Hindlimb muscle (tissue), 1 donor: Measurements from ENCODE around the gene DIAPH3. TPM values are rescaled to one million over a fixed set of nuclear protein-coding genes. Genes with fewer than 3 reads are reported as not detected.

Experiments used
- DNase-seq: peaks from one replicate; pipeline ENCODE4 v3.0.0-alpha.2; 2013
- polyA plus RNA-seq: library from polyadenylated mRNA; unstranded; fragments of 120-200 nt; gene quantifications from one replicate; pipeline ENCODE4 v1.2.1, GENCODE V29; 2013; ENCODE audit not compliant: insufficient read length

DIAPH3 gene
- polyA plus RNA-seq, 1 donor: 6.3 TPM

DNA sequence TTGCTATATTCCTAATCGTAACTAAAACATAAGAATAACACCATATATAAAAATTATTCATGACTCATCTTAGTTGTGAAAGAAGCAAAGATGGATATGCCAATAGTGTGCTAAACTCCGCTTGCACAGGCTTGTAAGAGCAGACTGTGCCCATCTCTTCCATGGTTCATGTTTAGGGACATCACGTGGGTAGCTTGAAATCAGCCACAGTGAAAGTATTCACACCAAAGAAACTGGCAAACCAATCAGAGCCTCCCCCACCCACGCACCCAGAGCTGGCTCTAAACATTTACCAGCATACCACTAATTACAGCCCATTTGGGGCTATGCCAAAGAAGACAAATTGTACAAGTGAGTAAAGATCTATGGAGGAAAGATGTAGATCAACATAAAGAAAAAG, 147.5 kb downstream of the DIAPH3 start:
- DNase-seq: no peak

DNA sequence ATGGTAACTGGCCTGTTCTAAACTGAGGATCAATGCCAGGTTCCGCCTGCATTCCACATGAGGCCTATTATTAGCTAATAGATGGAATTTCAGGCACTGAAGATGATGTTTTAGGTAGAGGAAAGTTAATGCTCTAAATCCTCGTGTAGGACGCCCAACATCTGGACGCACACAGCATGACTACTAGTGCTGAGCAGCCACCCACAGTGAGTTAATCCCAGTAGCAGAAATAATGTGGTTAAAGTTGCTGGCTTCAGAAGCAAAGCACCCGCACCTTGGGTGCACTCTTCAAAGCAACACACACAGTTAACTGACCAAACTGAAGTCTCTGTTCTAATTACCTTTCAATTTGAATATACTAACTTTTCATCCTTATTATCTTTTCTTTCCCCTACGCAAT, 150.6 kb downstream of the DIAPH3 start:
- DNase-seq: no peak

DNA sequence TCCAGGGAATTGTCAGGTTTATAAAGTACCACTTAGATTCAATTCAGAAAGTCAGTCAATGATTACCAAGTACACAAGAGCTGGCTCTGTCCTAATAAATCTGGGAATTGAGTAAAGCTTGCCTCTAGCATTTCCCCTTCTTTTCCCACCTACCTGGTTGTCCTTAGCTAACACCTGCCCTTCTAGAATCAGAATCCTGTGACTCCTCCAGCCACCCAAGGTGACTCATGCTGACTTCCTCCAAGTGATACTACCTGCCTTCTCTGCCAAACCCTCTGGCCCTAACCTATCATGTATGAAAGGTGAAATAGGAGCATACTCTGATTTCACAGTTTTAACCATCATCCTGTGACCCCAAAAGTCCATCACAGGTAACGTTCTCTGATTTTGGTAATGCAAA, 151.2 kb downstream of the DIAPH3 start:
- DNase-seq: no peak

DNA sequence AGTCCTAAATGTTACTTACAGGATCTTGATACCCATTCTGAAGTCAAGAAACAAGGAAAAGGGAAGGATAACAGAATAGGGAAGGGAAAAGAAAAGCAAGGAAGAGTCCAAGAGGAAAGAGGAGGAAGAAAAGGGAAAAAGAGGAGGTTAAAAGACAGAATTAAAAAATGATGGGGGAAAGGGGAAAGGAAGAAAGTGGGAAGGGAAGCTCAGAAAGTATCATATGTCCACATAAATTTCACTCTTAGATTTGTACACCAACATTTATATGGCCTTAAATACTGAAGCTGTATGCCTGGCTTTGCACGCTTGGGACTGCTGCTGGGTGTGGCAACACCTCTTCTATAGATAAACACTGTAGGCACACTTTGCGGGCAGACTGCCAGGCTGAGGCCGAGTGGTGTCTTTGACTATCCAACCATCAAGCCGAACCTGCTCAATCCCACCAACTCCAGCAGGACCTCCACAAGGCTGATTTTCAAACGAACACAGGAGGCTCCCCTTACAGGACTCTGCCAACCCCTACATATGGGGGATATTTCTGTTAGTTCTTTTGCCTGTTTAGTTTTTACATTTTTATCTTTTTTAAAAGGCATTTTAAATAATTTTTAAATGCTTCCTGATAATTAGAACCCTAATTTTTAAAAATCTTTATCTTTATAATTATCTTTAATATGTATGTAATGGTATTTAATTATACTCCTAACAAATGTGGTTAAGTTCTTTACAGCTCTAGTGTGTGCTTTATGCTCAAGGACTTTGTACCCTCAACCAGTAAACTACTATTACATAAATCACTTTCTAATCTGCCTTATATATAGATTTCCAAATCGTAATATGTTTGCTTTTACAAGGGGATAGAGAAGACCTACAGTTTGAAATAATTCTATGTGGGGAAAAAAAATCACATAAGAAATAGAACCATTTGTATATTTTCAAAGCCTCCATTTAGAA, 154.2 kb downstream of the DIAPH3 start:
- DNase-seq: no peak

DNA sequence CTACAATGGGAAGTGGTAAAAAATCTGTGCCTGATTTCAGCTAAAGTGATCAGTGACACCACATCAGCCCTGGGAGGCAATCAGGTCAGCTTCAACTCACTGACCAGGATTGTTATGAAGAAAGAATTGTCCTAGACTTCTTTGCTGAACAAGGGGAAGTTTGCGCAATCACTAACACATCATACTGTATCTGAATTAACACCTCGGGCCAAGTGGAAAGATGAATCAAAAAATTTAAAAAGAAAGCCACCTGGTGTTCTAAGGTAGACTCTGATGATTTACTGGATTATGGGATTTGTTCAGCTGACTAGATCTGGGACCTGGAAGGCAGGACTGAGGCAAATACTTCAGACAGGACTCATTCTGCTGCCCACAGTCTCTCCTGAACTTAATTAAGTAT, 161.8 kb downstream of the DIAPH3 start:
- no peak for DNase-seq

DNA sequence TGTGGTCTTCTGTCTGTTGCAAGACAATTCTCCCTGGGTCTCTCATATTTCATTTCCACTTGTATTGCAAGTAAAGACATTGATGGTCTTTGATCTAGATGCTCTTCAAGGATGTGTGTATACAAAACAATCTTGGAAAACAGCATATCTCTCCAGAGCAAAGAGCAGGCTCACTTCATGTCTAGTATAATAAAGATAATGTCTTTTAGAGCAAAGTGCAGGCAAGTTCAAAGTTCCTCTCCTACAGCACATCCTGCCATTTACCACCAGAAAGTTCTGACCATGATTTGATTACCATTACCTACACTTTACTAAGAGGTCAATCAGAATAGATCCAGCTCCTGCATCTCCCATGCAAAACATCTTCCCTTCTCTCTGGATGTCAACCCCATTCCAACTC, 162.8 kb downstream of the DIAPH3 start:
- DNase-seq: no peak

DNA sequence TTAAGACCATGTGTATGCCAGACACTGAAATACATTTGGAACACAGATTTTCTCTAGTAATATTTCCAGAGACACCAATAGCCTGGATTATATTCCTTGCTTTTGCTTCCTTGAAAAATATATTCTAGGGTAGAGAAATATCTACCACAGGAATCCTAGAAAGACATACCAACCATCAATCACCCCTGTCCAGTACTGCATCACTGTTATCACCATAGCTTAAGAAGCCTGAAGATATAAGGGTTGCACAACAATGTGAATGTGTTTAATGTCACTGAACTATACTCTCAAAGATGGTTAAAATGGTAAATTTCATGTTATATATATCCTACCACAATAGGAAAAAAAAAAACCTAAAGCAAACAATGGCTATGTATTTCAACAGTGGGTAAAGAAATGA, 163.6 kb downstream of the DIAPH3 start:
- DNase-seq: no peak

DNA sequence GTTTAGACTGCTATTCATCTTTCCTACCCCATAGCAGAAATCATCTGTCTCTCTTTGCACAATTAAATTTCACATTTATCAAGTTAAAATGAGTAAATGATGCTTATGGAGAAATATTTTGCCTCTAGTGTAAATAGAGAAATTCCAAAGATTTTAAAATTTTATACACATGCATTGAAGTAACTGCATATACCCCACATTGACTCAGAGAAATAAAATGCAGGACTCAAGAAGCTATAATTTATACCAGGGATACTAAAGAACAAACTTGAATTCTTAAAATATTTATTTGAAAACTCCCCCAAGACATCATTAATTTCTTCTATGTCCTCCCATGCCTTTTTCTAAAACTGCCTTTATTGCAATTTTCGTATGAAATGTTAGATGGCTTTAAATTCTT, 165.8 kb downstream of the DIAPH3 start:
- no peak for DNase-seq

DNA sequence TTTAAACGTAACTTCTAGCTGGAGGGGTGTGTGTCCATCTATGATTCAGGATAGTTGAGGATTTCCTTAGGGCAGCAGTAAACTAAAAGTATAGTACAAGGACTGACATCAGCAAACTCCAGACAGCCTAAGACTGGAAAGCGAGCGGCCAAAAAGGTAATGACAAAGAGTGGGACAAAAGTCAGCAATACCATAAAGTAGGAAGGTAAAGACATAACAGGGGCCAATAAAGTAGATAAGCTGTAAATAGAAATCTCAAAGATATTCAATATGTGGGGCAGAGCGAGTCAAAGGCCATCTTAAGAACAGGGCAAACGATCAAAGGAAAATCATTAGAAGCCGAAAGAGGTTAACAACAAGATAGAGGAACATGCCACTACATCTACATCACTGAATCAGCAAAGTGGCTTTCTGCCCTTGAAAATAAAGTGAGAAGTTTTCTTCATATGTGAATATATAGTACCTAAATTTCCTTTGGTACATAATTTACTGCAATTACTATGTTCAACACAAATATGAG, 167.2 kb downstream of the DIAPH3 start:
- DNase-seq: no peak

DNA sequence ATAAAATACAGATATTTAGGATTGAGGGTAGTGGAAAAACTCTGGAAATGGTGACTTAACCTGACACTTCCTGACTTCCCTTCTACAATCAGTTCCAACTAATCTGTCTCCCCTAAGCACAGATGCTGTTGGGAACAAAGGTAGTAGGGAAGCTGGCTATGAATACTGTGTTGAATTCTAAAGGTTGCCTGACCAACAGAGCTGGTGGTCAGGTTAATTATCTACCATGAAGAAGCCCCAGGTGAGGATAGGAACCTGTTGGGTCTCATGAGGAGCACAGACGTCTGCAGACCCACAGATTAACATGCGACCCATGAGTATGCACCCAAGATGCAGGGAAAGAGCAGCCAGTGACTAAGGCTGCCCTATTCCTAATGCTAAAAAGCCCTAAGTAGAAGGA, 172.3 kb downstream of the DIAPH3 start:
- DNase-seq: no peak

DNA sequence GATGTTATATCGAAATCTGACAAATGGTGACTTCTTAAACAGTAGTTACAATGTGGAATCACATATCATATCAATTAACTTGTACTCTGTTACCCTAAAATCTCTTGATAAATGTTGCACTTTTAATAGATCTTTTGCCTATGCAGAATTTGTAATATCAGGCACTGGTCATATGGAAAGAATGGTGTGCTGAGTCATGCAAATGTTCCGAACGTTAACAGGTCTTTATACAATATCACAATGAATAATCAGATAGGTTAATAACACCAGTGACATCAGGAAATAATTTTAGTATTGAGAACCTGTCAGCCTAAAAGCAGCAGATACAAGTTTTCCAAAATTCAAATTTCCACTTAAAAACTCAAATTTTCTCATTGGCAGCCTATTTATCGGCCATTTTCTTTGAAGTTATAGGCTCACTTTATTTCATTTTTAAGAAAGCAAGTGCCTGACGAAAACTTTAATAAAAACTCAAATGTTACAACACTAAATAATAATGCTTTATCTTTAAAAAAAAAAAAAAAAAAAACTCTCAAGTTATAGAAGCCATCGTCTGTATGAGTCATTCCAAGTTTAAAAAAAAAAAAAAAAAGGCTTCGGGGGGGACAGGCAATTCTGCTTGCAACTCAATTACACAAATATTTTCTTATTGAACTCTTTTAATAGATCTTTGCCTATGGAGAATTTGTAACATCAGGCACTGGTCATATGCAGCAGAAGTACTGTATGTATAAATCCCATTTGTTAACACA, 180.9 kb downstream of the DIAPH3 start:
- no peak for DNase-seq

DNA sequence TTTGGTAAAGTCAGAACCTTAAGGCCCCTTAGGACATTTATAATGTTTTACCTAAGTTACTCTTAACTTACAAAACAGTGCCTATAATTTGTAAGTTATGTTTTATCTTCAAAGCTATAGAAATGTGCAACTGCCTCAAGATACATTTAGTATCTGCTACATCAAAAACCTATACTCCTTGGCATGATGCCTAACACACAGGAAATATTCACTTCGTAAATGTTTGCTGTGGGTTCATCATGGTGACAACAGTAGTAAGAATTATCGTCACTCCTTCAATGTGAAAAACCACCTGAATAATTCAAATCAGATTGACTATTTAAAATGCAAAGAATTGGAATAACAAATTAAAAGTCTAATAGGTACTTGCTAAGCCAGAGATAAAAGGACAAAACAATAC, 184.1 kb downstream of the DIAPH3 start:
- DNase-seq: no peak

DNA sequence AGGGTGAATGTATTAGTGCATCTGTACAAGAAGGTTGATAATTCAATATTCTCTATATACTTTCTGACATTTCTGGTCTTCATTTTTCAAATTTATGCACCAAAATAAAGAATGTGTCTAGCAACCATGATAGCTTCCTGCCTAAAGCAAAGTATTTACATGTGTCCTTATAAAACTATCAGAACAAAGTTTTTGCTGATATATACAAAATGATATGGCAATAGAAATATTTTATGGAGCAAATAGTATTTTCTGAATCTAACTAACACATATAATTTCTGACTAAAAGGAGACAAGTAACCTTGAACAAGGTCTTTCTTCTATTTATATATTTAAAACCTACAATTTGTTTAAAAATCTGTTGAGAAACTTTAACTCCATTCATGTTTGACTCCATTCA, 184.9 kb downstream of the DIAPH3 start:
- no peak for DNase-seq

DNA sequence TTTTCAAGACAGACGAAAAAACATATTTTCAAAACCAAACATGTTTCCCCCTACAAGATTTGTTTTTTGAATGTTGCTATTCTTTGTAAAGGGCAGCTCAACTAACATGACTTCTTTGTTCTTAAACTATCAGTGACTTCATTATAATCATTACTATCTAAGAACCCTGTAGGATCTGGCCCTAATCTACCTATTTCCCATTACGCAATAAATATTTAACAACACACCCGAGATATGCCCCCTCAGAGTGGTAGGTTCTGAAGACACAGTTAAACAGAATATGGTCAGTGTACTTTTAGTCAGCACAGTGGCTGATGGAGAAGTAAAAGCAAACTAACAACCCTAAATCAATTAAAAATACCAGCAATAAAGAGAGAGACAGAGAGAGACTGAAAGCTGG, 186.9 kb downstream of the DIAPH3 start:
- DNase-seq: no peak

DNA sequence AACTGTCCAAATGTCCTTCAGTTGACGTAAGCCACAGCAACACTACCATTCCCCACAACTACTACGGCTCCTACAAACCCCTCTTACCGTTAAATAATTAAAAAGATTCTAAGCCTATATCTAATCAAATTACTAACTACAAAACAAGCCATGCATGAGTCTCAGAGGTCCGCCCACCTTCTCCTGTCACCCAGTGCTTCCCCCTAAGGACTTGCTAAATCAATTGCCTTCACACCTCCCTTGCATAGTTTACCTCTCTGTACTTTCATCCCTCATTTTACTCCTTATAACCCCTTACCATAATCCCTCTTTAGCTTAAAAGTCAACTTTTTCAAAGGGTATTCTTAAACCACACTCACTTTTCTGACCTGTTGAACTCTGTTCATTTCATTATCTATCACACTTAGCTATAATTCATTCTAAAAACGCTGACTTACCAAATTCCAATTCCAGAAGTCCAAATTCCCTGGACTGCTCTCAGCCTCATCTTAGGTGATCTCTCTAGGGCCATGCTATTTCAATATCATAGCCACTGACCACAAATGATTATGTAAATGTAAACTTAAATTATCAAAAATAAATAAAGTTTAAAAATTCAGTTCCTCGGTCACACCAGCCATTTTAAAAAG, 187.8 kb downstream of the DIAPH3 start:
- DNase-seq: no peak

DNA sequence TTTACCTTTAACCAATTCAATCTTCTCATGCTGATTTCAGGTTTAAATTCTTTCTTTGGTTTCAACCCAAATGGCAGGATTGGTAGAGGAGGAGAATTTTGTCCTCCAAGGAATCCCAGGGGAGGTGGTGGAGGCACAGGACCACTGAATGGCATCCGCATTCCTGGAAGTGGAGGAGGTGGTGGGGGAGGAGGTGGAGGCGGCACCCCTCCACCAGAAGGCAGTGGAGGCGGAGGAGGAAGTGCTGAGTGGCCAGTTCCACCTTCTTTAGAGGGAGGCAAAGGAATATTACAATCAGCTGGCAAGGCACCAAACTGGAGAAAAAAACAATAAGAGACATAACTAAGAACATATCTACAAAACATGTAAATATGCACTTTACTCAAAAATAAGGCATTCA, 192.9 kb downstream of the DIAPH3 start:
- DNase-seq: no peak

DNA sequence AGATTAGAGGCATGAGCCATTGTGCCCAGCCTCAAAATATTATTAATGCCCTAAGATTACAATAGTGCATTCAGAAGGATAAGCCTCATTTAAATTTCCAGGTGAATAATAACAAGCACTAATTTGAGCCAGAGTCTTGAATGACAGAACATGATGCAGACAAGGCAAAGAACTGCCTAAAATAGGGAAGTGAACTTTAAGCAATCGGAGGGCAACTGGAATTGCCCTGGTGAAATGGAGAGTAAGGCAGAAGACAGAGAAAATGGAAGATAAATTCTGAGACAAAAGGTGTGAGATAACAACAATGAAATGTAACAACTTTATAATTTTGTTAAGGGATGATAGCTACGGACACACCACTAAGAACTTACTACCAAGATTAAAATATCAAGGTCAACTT, 199.9 kb downstream of the DIAPH3 start:
- DNase-seq: no peak

DNA sequence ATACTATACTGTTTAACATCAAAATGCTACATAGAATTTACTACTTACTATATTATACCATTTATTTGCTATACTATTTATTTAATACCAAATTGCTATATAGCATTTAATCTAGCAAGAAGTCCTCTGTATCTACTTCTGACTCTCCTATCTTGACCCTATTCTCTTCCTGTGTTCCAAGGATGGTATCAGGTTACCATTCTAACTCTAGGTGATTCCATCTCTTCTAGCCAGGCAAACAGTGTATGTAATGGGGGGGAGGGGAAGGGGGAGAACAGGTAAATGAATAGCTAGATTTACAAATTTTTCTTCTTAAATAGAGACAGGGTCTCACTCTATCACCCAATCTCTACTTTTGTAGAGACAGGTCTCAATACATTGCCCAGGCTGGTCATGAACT, 200.3 kb downstream of the DIAPH3 start:
- DNase-seq: no peak

DNA sequence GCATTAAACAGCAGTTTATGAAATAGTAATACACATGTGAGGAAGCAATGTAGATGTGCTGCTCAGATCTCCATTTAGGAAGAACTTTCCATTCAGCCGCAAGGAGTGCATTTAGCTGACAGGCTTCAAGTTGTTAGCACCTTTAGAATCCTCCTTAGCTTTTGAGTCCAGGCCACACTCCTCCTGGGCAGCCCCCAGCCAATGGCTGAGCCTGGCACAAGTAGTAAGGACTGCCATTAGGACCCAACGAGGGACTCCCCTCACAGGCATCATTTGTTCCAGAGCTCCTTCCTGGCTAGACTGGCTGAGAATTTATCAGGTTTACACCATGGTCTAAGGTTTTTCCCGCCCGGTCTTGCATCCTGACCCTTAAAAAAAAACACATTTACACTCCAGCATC, 201.4 kb downstream of the DIAPH3 start:
- no peak for DNase-seq

DNA sequence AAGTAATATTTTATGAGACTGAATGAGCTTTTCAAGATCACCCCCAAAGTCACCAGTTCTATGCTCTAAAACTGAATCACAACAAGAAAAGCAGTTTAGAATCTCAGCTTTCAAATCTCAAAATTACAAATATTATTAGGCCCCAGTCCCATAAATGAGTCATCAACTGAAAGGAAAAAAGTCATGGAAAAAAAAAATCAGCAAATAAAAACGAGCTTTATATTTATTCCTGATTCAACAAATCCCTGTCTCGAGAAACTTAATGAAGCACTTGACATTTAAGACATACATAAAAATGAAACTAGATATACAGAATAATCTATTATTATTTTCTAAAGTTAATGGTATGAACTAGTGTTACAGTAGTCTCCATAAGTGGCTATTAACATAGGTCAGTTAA, 203.0 kb downstream of the DIAPH3 start:
- no peak for DNase-seq

DNA sequence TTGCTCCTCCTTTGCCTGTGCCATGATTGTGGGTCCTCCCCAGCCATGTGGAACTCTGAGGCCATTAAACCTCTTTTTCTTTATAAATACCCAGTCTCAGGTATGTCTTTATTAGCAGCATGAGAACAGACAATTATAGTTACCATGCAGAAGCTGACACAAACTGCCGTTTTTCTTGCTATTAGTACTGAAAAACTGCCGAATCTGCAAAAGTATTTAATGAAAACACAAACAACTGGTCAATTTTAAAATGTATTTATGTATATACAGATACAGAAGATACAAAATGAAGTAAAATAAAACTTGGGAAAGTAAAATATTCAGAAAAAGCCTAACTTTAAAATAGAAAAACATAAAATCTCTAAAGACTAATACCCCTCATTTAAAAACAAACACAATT, 206.3 kb downstream of the DIAPH3 start:
- DNase-seq: no peak

DNA sequence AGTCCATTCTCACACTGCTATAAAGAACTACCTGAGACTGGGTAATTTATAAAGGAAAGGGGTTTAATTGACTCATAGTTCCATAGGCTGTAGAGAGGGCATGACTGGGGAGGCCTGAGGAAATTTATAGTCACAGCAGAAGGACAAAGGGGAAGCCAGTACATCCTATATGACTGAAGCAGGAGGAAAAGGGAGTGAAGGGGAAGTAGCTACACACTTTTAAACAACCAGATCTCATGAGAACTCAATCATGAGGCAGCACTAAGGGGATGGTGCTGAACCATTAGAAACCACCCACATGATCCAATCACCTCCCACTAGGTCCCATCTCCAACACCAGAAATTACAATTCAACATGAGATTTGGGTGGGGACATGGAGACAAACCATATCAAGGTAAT, 209.1 kb downstream of the DIAPH3 start:
- DNase-seq: no peak

DNA sequence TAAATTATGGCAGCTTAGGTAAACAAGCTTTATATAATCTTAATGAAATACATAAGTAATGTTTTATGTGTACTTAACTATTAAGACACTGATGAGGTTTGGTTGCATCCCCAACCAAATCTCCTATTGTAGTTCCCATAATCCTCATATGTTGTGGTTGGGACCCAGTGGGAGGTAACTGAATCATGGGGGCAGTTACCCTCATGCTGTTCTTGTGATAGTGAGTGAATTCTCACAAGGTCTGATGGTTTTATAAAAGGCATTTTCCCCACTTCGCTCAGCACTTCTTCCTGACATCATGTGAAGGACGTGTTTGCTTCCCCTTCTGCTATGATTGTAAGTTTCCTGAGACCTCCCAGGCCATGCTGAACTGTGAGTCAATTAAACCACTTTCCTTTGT, 212.7 kb downstream of the DIAPH3 start:
- DNase-seq: no peak
